Measurements from ENCODE around the gene TIMP3. TPM values are rescaled to one million over a fixed set of nuclear protein-coding genes. Genes with fewer than 3 reads are reported as not detected.

Gene TIMP3
- polyA plus RNA-seq, 3 donors: not detected

- 96% methylated on average over 8 of the region's 14 CpGs for WGBS (ENCODE audit: insufficient coverage)
- Mint-ChIP-seq H3K4me3 (no peak overlapping the region), H3K36me3 (no peaks in the 10 kb centered on the region), H3K27ac (no peak overlapping the region), H3K27me3 (ENCODE audit: low read depth in 3 of 3) (peaks cover 0 to 8% (median 6%) of the 10 kb centered on the region in 3 donors), H3K9me3 (no peaks in the 10 kb centered on the region), H3K4me1 (no peaks in the 10 kb centered on the region)
- Histone ChIP-seq H3K27ac (ENCODE audit: low read depth in 1 of 2, low read length in 2 of 2) (no peak overlapping the region), H3K79me2 (ENCODE audit: insufficient read depth, low read length) (no peaks in the 10 kb centered on the region), H3K9me3 (replicated peaks in 1 of 2; ENCODE audit: control insufficient read depth in 1 of 2, insufficient read depth in 1 of 2, low read length in 2 of 2) (no peaks in the 10 kb centered on the region), H3K9ac (ENCODE audit: insufficient read depth, low read length, poor library complexity, severe bottlenecking) (no peak overlapping the region), H3K36me3 (replicated peaks in 1 of 2; ENCODE audit: control insufficient read depth in 1 of 2, insufficient read depth in 2 of 2, low read length in 2 of 2) (no peaks in the 10 kb centered on the region), H3K4me2 (replicated peaks; ENCODE audit: extremely low read depth, low read length, poor library complexity, severe bottlenecking) (no peak overlapping the region), H3K27me3 (ENCODE audit: control insufficient read depth in 2 of 2, insufficient read depth in 2 of 2, low read length in 2 of 2) (no peaks in the 10 kb centered on the region), H2AFZ (ENCODE audit: insufficient read depth, low read depth, low read length, poor library complexity, severe bottlenecking) (no peak overlapping the region), H3K4me1 (ENCODE audit: control insufficient read depth in 1 of 2, insufficient read depth in 2 of 2, low read length in 2 of 2) (no peaks in the 10 kb centered on the region), H4K20me1 (ENCODE audit: insufficient read depth, low read length) (no peaks in the 10 kb centered on the region), H3K4me3 (replicated peaks in 1 of 3; ENCODE audit: low read depth in 2 of 3, low read length in 3 of 3) (no peak overlapping the region)
- no peak for TF ChIP-seq CTCF (IDR thresholded peaks at IDR 0.05)
- intact Hi-C loops (cut with micrococcal nuclease): no loop called here
- DNase-seq: no peak
Measured at GRCh38 chr22:32846780-32847491, 45.4 kb downstream of the TIMP3 start.

DNA sequence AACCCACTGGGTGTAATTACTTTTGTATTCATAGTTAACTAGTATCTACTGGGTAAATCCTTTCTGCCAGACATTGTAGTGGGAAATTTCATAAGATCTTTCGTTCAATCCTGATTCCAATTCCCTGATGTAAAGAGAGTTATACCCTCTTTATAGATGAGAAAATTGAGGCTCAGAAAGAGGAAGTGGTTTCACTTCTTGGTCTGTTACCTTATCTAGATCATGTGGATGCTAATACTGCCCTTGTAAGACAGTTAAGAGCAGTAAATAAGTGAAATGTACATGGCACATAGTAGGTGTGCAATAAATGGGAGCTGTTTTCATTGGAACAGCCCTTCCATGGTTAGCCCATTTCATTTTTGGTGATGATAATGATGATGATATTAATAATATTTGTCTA, 46.7 kb downstream of the TIMP3 start:
- intact Hi-C loops (cut with micrococcal nuclease): no loop called here
- Mint-ChIP-seq H3K4me3 (no peak overlapping the region), H3K9me3 (no peaks in the 10 kb centered on the region), H3K4me1 (no peaks in the 10 kb centered on the region), H3K36me3 (no peaks in the 10 kb centered on the region), H3K27ac (no peak overlapping the region), H3K27me3 (ENCODE audit: low read depth in 3 of 3) (peaks cover 0 to 7% (median 6%) of the 10 kb centered on the region in 3 donors)
- Histone ChIP-seq H3K36me3 (replicated peaks in 1 of 2; ENCODE audit: control insufficient read depth in 1 of 2, insufficient read depth in 2 of 2, low read length in 2 of 2) (no peaks in the 10 kb centered on the region), H3K4me2 (replicated peaks; ENCODE audit: extremely low read depth, low read length, poor library complexity, severe bottlenecking) (no peak overlapping the region), H3K4me1 (ENCODE audit: control insufficient read depth in 1 of 2, insufficient read depth in 2 of 2, low read length in 2 of 2) (no peaks in the 10 kb centered on the region), H3K27ac (ENCODE audit: low read depth in 1 of 2, low read length in 2 of 2) (no peak overlapping the region), H3K9me3 (replicated peaks in 1 of 2; ENCODE audit: control insufficient read depth in 1 of 2, insufficient read depth in 1 of 2, low read length in 2 of 2) (no peaks in the 10 kb centered on the region), H3K4me3 (replicated peaks in 1 of 3; ENCODE audit: low read depth in 2 of 3, low read length in 3 of 3) (no peak overlapping the region), H4K20me1 (ENCODE audit: insufficient read depth, low read length) (no peaks in the 10 kb centered on the region), H2AFZ (ENCODE audit: insufficient read depth, low read depth, low read length, poor library complexity, severe bottlenecking) (no peak overlapping the region), H3K9ac (ENCODE audit: insufficient read depth, low read length, poor library complexity, severe bottlenecking) (no peak overlapping the region), H3K27me3 (ENCODE audit: control insufficient read depth in 2 of 2, insufficient read depth in 2 of 2, low read length in 2 of 2) (no peaks in the 10 kb centered on the region), H3K79me2 (ENCODE audit: insufficient read depth, low read length) (no peaks in the 10 kb centered on the region)
- DNase-seq: no peak
- no CpG with 5 or more reads among the region's 1 CpG for WGBS (ENCODE audit: insufficient coverage)
- no peak for TF ChIP-seq CTCF (IDR thresholded peaks at IDR 0.05)
